EH (cell line): ENCODE results near the gene TANK.

Source experiments
- DNase-seq: peaks from one replicate; pipeline ENCODE4 v3.0.0-alpha.2; 2015; ENCODE audit warnings: low read depth

Gene TANK

GRCh38 chr2:161134547-161135518 is 25.4 kb upstream of the TANK start:
- peak; percentile 58 for DNase-seq

GRCh38 chr2:161135951-161136593 is 24.2 kb upstream of the TANK start:
- no peak for DNase-seq

GRCh38 chr2:161136696-161137324 is 23.4 kb upstream of the TANK start:
- peak; percentile 20 for DNase-seq

DNA sequence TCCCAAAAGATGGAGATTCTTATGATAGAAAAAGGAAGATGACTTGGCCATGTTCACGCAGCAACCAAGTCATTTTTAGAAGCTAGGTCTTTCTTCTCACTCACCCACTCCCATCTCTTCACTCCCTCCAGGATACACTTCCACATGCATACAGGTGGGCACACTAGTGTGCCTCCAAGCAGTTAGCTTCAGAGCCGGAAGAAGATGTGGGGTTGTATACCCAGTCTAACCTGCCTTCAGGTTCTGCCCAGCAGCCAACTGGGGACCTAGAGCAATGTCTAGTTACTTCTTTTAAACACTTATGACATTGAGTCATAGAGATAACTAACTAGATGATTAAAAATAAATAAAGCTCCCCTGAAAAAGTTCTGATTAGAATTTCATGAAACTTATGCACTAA is 21.8 kb upstream of the TANK start:
- DNase-seq, result no peak

DNA sequence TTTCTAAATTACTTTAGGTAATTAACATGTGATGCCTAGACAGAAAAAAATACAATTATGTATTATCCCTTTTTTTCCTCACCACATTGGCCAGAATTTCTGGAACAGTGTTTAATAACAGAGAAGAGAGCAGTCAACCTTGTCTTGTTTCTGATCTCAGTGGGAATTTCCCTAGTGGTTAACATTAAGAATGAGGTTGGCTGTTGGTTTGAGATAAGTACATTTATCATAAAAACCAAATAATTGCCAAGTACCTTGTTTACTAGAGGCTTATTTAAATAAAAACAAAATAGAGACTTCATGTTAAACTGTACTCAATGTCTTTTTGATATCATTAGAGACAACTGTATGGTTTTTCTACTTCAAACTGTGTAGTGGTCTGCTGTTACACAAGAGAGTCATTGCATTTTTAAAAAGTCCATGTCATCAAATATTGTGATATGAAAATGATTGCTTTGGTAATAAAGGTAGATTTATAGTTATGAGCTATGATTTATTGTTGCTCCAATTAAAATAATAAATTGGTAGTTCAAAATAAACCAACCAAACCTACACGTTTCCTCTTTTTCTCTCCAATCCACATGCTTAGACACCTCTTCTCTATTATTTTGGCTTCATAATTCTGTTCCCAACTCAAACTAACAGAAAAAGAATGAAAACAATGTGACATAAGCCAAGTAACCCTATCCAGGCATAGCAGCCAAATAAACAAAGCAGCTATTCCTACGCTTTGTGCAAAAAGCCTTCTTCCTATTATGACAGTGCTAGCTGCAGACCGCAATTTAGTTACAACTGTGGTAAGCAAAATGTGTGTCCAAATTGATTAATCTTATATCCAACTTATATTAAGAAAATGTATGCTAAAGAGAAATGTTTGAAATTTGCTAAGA is 20.9 kb upstream of the TANK start:
- peak; percentile 28 for DNase-seq

- no peak for DNase-seq
These were observed 19.2 kb upstream of the TANK start for GRCh38 chr2:161141033-161141432.

DNA sequence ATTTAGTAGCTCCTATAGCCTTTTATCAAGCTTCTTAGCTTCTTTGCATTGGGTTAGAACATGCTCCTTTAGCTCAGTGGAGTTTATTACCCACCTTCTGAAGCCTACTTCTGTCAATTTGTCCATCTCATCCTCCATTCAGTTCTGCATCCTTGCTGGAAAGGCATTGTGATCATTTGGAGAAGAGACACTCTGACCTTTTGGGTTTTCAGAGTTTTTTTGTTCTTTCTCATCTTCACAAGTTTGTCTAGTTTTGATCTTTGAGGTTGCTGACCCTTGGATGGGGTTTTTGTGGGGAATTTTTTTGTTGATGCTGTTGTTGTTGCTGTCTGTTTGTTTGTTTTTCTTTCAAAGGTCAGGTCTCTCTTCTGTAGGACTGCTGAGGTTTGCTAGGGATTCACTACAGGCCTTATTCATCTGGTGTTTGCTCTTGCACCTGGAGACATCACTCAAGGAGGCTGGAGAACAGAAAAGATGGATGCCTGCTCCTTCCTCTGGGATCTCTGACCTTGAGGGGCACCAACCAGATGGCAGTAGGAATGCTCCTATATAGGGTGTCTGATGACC is 13.9 kb upstream of the TANK start:
- no peak for DNase-seq

GRCh38 chr2:161146996-161147395 is 13.2 kb upstream of the TANK start:
- no peak for DNase-seq

DNA sequence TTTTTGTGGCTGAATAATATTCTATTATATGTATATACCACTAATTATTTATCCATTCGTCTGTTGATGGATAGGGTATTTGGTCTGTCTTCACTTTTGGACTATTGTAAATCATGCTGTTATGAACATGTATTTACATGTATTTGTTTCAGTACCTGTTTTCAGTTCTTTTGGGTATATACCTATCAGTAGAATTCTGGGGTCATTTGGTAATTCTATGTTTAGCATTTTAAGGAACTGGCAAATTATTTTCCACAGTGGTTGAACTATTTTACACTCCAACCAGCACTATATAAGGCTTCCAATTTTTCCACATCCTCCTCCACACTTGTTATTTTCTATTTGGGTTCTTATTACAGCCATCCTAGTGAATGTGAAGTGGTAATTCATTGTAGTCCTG is 12.4 kb upstream of the TANK start:
- DNase-seq, result no peak

DNA sequence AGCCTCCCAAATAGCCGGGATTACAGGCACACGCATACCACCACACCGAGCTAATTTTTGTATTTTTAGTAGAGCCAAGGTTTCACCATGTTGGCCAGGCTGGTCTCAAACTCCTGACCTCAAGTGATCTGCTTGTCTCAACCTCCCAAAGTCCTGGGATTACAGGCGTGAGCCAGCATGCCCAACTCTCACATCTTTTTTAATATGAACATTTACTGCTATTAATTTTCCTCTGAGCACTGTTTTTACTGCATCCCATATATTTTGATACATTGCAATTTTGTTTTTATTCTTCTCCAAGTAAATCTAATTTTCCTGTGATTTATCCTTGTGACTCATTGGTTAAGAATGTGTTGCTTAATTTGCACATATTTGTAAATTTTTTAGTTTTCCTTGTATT is 9.5 kb upstream of the TANK start:
- DNase-seq, result no peak

DNA sequence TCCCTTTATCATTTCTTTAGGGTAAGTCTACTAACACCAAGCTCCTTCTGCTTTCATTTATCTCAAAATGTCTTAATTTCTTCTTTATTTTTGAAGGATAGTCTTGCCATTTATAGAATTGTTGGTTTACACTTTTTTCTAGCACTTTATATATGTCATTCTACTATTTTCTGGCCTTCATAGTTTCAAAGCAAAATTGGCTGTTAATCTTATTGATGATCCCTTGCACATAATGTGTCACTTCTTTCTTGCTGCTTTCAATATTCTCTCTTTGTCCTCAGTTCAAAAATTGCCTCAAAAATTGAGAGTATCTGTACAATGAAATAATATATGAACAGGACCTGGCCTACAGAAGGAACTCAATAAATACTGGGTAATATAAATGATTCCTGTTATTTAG is 7.9 kb upstream of the TANK start:
- no peak for DNase-seq

DNA sequence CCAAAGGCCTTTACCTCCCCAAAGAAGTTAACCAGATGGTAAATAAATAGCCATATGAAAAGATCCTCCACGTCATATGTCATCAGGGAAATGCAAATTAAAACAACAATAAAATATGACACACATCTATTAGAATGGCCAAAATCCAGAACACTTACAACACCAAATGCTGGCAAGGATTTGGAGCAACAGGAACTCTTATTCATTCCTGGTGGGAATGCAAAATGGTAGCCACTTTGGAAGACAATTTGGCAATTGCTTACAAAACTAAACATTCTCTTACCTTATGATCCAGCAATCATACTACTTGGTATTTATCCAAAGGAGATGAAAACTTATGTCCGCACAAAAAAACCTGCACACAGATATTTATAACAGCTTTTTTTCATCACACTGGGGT is 1.3 kb upstream of the TANK start:
- no peak for DNase-seq

- no peak for DNase-seq
These were observed 587 bp upstream of the TANK start for GRCh38 chr2:161159456-161160225.

DNA sequence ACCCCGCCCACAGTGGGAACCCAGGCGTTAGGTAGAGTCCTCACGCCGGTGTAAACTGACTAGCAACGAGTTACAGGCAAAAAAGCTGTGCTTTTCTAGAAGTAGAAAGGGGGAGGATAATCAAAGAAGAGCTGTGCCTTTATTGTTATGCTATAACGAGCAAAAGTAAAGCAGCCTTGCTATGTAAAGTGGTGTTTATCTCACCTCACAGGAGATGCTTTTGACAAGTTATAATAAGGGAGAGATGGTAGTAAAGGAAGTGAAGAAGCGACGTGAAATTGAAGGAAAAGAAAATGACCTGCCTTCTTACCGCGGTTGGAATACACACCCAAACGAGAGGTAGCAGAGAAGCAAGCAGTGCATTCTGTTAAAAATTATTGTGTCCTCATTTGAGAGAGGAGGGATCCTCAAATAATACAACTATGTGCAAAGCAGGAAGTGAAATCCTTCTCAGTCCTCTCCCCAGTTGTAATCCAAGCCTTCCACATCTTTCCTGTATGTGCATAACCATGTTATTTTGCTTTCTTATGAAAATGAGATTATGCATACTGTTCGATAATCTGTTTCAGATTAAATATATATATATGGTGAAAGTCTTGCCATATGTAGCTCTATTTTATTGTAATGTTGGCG is 962 bp downstream of the TANK start:
- DNase-seq, result peak; percentile 17

GRCh38 chr2:161163440-161163839 is 3.2 kb downstream of the TANK start:
- no peak for DNase-seq

- no peak for DNase-seq
These were observed 3.9 kb downstream of the TANK start for GRCh38 chr2:161164161-161164560.

- peak; percentile 79 for DNase-seq
These were observed 5.0 kb downstream of the TANK start for GRCh38 chr2:161165266-161165665.

GRCh38 chr2:161165811-161166210 is 5.6 kb downstream of the TANK start:
- DNase-seq, result no peak

- no peak for DNase-seq
These were observed 6.5 kb downstream of the TANK start for GRCh38 chr2:161166538-161167409.
